Smooth muscle cell of trachea (primary cell): ENCODE results near the gene PTCH2. TPM values are rescaled to one million over a fixed set of nuclear protein-coding genes. Genes with fewer than 3 reads are reported as not detected.

ENCODE experiments used
- total RNA-seq: library from RNA; depleted of rRNA; stranded (reverse); fragments of >200 nt; gene quantifications from 2 replicates; pipeline ENCODE4 v1.2.1, GENCODE V29; 2014

The PTCH2 gene, protein sequence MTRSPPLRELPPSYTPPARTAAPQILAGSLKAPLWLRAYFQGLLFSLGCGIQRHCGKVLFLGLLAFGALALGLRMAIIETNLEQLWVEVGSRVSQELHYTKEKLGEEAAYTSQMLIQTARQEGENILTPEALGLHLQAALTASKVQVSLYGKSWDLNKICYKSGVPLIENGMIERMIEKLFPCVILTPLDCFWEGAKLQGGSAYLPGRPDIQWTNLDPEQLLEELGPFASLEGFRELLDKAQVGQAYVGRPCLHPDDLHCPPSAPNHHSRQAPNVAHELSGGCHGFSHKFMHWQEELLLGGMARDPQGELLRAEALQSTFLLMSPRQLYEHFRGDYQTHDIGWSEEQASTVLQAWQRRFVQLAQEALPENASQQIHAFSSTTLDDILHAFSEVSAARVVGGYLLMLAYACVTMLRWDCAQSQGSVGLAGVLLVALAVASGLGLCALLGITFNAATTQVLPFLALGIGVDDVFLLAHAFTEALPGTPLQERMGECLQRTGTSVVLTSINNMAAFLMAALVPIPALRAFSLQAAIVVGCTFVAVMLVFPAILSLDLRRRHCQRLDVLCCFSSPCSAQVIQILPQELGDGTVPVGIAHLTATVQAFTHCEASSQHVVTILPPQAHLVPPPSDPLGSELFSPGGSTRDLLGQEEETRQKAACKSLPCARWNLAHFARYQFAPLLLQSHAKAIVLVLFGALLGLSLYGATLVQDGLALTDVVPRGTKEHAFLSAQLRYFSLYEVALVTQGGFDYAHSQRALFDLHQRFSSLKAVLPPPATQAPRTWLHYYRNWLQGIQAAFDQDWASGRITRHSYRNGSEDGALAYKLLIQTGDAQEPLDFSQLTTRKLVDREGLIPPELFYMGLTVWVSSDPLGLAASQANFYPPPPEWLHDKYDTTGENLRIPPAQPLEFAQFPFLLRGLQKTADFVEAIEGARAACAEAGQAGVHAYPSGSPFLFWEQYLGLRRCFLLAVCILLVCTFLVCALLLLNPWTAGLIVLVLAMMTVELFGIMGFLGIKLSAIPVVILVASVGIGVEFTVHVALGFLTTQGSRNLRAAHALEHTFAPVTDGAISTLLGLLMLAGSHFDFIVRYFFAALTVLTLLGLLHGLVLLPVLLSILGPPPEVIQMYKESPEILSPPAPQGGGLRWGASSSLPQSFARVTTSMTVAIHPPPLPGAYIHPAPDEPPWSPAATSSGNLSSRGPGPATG
- total RNA-seq, result 0.33 and 0.73 TPM in 2 replicates

GRCh38 chr1:44842862-44843655 is at the start of gene PTCH2:
TSS of gene PTCH2 (minus strand) at chr1:44843253. CDS start at chr1:44842932, 321 bp downstream.

DNA sequence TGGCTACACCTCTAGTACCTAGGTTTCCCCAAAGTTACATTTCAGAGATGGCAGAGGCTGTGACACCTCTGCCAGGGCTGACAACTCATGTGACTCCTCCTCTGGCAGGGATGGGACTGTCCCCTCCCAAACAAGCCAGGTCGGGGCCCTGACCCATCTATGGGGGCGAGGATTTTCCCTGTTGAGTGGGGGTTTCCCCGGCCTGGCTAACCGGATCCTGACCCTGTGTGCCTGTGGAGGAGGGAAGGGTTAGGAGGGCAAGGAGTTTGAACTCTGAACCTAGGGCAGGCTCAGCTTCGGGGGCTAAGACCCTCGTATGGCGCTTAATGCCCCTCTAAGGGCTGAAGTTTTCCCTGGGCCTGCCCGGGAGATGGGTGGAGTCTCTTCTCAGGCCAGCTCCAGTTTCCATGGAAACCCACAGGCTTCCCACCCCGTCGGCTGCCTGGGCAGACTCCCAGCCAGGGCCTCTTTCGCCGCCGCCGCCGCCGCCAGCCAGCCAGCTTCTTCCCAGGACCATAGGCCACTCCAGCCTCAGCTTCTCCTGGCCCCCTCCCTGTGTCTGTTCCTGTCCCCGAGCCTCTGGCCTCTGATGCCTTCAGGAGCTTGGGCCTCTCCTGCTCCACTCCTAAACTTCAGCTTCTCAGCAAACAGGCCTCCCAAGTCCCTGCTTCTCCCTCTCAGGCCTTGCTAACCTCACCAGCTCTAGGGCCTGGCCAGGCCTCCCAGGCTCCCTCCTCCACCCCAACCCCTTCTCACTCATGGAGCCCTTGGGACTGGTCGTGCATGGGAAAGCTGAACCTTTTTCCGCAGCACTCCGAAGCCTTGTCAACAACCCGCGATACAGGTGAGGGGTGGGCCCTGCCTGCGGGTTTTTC is 34.8 kb downstream of the PTCH2 start, which contains the start of gene BTBD19:
Gene BTBD19 (plus strand): TSS at position 461 of the 875 bp plus-strand sequence. CDS start 298 bp downstream, at position 759.

GRCh38 chr1:44806704-44807363 is 36.2 kb downstream of the PTCH2 start, which contains the start of gene DYNLT4:
TSS of gene DYNLT4 (minus strand) at chr1:44807351. CDS start at chr1:44806668, 683 bp downstream.

GRCh38 chr1:44799770-44800584 is 43.1 kb downstream of the PTCH2 start, which contains the start of gene PLK3:
TSS of gene PLK3 (plus strand) at chr1:44800377. CDS start at chr1:44800464, 87 bp downstream.

DNA sequence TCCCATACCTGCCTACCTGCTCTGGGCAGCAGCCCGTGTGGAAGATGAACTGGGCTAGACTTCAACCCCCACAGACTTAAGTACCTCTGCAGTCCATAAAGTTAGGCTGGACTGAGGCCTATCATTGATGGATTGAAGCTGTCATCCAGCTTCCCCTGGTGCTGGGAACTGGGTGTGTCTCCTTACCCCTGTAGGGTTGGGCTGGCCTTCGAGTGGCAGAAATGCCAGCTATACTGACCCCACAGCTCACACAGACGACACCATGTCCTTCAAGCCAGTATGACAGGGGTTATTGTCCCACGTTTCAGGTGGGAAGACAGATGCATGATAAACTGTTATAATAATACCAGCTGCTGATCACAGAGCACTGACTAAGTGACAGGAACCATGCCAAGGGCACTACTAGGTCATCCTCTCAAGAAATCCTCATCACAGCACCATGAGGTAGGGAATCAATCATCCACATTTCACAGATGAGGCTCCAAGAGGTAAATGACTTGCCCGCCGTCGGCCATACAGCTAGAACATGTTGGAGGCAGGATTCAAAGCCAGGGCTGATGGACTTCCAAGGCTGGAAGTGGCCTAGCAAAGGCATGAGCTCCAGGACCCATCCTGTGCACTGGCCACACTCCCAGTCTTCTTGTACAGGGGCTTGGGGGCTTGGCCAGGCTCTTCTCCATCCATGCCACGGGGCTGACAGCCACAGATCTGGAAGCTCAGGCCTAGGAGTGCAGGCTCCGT is 54.8 kb downstream of the PTCH2 start, which contains the start of gene BEST4:
Gene BEST4 (minus strand): TSS at position 51 of the 741 bp plus-strand sequence. CDS start 465 bp downstream, outside the sequence.

GRCh38 chr1:44775078-44775929 is 67.7 kb downstream of the PTCH2 start, which contains the start of gene RPS8:
TSS of gene RPS8 (plus strand) at chr1:44775540. CDS start at chr1:44775597, 57 bp downstream.

Other genes starting within 250 kb of the PTCH2 start
- 6.3 and 8.6 TPM in 2 replicates for gene TMEM53, start 168.8 kb downstream of the PTCH2 start, total RNA-seq
- 1.3 and 5.0 TPM in 2 replicates for gene ARMH1, start 168.5 kb downstream of the PTCH2 start, total RNA-seq
- gene RNU5D-1, start 112.1 kb downstream of the PTCH2 start, total RNA-seq, result not detected in 2 replicates
- 2.2 and 52.5 TPM in 2 replicates for gene KIF2C, start 103.4 kb downstream of the PTCH2 start, total RNA-seq
- 1,101 and 2,066 TPM in 2 replicates for gene RPS8, start 67.7 kb downstream of the PTCH2 start, total RNA-seq
- gene BEST4, start 55.1 kb downstream of the PTCH2 start, total RNA-seq, result 0.33 TPM in 1 of 2 replicates, not detected in the other
- 14.4 and 32.7 TPM in 2 replicates for gene PLK3, start 42.9 kb downstream of the PTCH2 start, total RNA-seq
- not detected in 2 replicates for gene DYNLT4, start 35.9 kb downstream of the PTCH2 start, total RNA-seq
- 3.9 and 10.1 TPM in 2 replicates for gene BTBD19, start 34.7 kb downstream of the PTCH2 start, total RNA-seq
- 32.6 and 62.1 TPM in 2 replicates for gene EIF2B3, start 143.3 kb upstream of the PTCH2 start, total RNA-seq
- gene HECTD3, start 168.1 kb upstream of the PTCH2 start, total RNA-seq, result 36.6 and 48.6 TPM in 2 replicates
- 193 and 219 TPM in 2 replicates for gene UROD, start 169.0 kb upstream of the PTCH2 start, total RNA-seq